ENCODE measurements around the gene SV2C.
"Not testable (repeated sequence)": the region's sequence is repeated elsewhere in the genome, so short reads cannot be mapped to it uniquely, and the experiment has no call there.

SV2C gene

DNA sequence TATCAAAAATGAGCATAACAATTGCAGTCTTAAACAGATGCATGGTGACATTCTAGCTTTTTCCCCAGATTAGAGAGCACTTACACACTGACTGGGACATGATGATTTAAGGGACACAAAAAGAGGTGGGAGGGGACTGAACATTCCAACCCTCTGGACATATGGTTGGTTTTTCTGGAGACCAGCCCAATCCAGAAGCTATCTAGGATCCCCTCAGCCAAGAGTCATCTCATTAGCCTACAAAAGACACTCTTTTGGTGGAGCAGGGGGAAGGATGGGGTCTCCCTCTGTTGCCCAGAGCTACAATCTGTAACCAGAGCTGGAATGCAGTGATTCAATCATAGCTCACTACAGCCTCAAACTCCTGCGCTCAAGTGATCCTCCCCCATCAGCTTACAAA is 222.6 kb downstream of the SV2C start:
- no peak for DNase-seq

DNA sequence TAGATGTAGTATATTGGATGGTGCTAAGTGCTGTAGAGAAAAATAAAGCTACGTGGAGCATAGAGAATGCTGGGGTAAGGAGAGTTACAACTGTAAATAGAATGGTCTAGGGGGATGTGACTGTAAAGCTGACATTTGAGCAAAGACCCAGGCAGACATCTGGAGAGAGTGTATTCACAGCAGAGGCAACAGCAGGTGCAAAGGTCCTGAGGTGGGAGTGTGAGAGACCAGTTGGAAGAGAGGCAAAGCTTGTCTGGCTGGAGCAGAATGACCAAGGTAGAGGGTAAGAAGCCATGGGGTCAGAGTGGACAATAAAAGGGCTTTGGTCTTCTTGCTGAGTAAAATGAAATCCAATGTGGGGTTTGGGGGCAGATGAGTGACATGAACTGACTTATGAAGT is 227.0 kb downstream of the SV2C start:
- DNase-seq: no peak

DNA sequence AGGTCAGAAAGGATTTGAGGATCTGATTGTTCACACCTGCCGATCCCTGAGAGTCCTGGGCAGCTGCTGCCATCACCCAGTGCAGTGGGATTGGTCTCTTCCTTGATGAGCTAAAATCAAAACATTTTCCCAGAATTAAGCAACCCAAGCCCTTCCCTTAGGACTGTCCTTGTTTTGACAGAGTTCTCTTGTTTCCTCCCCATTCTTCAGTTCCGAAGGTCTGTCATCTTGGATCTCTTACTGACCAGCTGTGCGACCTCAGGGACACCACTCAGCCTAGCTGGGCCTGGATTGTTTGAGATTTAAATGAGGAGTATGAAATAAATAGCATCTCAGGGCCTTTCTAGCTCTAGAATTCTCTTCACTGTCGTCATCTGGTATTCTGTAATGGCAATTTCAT is 229.6 kb downstream of the SV2C start:
- DNase-seq: no peak

DNA sequence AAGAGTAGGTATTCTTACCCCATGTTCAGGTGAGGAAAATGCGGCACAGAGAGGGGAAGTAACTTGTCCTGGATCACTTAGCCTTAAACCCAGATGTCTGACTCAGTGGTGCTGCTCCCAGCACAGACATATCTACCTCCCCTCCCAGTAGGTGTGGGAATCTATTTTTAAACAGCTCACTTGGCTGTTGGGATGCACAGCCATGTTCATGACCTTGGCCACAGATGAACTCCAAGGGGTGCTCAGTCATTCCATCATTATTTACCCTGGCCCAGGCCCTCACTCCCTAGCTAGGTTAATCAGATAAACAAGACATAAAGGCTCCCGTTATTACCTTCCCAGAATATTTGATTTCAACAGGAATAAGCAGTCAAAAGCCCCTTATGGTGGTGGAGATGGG is 231.5 kb downstream of the SV2C start:
- no peak for DNase-seq

DNA sequence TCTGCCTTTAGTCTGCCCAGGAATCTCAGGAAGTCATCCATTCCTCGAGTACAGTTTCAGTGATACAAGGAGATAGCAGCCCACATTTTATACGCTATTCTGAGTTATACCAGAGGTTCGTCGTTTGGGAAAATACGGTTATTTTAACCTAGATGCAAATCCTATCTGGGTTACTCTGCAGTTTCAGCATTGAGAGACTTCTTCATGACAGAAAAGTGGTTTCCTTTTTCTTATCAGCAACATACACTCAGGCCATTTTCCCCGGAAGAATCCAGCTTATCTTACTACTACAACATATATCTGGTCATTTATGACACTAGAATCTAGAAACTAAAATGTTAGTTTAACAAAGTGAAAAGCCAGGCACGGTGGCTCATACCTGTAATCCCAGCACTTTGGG is 236.5 kb downstream of the SV2C start:
- DNase-seq: no peak

DNA sequence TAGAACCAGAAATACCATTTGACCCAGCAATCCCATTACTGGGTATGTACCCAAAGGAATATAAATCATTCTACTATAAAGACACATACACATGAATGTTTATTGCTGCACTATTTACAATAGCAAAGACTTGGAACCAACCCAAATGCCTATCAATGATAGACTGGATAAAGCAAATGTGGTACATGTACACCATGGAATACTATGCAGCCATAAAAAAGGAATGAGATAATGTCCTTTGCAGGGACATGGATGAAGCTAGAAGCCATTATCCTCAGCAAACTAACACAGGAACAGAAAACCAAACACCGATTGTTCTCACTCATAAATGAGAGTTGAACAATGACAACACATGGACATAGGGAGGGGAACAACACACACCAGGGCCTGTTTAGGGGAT is 240.3 kb downstream of the SV2C start:
- not testable (repeated sequence) for DNase-seq

DNA sequence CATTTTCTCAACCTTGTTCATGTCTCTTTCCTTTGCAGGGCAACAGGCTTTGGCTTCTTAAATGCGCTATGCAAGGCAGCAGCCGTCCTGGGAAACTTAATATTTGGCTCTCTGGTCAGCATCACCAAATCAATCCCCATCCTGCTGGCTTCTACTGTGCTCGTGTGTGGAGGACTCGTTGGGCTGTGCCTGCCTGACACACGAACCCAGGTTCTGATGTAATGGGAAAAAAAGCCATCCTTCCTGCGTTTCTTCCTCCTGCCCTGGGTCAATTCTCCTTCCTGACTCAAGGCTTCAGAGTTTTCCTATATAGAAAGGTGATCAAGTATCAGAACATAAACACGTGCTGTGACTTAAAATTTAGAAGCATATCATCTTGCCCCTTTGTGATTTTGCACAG is 242.1 kb downstream of the SV2C start:
- DNase-seq: no peak

DNA sequence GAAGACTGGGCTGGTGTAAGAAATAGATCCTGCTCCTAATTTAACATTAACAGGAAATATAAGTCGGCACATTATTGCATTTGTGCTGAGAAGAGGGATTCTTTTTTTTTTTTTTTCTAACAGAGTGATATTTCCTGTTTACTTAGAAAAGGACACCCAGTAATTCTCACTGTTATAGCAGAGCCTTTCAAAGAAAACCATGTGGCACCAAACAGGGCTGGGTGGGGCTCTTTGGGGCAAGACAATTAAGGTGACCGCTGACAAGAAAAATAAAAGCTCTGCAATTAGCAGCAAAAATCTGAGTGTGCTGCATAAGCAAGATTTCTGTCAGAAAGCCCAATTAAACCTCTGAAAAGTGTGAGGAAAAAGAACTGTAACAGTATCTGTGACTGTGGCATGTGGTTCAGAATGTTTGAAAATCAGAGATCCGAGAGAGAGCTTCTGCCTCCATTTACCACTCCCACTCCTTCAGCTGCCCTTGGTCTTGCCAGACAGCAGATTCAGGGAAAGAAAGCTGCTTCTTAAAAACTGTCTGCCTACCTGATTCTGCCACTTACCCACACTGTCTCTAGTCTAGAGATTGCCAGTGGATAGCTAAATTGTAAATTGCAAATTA is 242.8 kb downstream of the SV2C start:
- peak; percentile 14 for DNase-seq

DNA sequence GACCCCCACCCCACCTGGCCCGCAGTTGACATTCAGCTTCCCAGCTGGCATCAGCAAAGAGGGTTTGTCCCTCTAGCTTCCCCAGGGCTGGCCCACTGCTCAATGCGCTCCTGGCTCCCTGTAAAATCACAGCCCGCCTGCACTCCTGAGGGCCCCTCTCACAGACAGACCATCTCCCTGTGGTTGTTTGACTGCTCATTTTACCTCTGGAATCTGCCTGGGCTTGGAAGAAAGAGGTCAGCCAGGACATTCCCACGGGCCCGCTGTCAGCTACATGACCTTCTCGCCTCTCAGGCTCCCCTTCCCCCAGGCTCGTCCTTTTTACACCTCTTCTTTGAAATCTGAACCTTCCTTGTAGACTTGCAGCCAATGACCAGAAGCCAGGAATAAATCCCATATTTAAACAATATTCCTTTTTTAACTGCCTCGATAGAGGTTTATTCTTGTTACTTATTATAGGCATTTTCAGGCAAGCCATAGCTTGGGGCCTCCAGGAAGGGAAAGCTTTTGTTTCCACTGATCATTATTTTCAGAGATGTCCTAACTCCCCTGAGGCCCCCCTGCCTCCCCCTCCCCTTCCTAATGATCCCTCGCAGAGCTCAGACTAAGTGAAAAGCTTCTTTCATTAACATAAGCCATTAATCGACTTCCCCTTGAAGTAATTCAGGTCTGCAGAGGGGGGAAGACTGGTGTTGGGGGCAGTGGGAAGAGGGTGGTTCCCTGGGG is 243.6 kb downstream of the SV2C start:
- no peak for DNase-seq

DNA sequence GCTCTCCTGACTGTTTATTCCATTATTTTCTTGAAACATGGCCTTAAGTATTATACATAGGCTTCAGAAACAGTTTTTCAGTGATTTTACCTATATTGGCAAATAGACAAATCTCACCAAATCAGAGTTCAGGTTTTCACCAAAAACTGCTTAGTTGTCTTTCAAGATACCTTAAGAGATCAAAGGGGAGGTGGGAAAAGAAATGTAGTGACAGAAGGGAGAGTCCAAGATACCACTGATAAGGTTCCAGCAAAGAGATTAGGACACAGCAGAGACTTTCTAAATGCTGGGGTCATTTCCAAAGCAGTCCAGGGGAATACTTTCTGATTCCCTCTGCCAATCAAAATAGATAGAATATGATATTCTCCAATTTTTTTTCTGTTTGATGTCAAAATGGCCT is 246.2 kb downstream of the SV2C start:
- DNase-seq: no peak

DNA sequence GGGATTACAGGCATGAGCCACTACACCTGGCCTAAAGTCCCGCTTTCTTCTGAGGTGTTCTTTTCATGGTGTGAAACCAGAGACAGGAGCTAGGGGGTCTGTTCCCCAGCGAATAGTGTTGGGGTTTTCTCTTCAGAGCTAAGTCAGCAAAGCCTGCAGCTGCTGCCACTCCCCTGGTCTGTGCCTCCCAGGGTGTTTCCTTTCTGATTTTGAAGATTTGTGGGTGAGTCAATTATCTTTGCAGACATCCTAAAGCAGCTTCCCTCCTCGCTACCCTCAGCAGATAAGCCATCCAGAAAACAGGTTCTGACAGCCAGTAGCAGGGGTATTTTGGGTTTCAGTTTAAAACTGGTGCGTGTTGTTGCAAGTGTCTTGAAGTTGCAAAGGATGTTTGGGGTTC is 247.9 kb downstream of the SV2C start:
- no peak for DNase-seq

DNA sequence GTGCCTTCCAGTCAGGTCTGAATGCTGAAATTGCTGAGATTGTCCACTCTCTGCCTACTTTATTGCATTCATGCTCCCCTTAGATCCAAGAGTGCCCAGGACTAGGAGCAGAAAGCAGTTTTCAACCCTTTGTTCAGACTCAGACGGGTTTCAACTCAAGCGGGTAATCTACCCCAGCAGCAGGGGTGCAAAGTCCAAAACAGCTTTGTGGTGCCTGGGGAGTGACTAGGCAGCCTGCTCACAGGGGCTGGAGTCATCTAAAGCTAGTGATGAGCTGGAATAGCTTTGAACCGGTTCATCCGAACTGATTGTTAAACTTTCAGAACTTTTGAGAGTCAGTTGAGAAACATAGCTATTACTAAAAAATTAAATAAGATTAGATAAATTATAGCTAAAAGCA is 248.9 kb downstream of the SV2C start:
- DNase-seq: no peak

DNA sequence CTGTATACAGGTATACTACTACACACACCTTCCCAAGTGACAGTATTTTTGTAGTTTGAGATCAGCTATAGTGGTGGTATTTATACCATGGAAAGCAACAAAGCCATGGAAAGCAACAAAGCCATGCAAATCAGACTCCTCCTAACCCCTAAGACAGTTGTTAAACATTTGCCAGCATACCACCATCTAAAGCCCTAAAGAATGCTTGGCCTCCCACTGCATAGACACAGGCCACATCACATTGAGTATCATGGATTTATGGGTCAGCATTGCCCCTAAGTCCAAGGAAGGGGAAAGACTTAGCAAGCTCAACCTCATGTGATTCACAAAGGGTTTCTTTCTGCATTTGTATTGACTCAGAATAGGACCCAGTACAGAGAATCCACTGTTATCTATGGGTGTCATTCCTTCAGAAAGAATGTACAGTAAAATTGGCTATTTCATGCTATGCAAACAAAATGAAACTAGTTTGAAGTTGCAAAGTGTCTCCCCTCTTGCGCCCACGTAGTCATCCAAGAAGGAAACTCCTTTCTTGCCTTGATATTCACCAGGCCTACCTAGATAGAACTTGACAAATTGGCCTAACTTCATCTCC is 249.5 kb downstream of the SV2C start:
- no peak for DNase-seq

DNA sequence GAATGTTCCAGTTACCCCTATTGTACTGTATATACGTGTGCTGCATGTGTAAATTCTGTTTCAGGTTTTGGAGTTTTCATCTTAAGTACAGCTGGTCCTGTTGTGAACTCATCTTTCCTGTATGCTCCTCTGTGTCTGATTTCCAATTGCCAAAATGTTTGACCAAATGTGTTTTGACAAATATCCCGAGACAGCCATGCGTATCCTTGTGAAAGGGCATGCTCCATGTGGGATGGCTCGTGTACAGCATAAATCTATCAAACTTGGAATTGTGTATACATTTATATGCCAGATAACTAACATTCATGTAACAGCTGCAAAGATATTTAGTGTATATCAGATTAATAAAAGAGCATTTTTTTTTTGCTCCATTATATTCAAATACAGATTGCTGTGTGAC is 250.4 kb downstream of the SV2C start:
- no peak for DNase-seq

DNA sequence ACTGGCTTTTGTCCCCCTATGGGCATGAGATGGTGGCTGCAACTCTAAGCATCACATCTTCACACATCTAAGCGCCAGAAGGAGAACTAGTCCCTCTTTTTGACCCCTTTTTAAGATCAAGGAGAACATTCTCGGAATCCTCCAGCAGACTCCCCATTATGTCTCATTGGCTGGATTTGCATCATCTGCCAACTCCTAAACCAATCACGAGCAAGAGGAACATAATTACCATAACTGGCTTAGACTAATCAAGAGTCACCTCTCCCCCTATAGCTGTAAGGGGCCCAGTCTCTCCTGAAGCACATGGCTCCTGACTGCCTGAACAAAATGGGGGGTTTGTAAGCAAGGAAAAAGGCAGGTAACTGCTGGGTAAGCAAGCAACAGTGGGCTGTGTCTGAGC is 251.4 kb downstream of the SV2C start:
- DNase-seq: no peak

DNA sequence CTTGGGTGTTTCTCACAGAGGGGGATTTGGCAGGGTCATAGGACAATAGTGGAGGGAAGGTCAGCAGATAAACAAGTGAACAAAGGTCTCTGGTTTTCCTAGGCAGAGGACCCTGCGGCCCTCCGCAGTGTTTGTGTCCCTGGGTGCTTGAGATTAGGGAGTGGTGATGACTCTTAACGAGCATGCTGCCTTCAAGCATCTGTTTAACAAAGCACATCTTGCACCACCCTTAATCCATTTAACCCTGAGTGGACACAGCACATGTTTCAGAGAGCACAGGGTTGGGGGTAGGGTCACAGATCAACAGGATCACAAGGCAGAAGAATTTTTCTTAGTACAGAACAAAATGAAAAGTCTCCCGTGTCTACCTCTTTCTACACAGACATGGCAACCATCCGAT is 252.3 kb downstream of the SV2C start:
- DNase-seq: not testable (repeated sequence)

DNA sequence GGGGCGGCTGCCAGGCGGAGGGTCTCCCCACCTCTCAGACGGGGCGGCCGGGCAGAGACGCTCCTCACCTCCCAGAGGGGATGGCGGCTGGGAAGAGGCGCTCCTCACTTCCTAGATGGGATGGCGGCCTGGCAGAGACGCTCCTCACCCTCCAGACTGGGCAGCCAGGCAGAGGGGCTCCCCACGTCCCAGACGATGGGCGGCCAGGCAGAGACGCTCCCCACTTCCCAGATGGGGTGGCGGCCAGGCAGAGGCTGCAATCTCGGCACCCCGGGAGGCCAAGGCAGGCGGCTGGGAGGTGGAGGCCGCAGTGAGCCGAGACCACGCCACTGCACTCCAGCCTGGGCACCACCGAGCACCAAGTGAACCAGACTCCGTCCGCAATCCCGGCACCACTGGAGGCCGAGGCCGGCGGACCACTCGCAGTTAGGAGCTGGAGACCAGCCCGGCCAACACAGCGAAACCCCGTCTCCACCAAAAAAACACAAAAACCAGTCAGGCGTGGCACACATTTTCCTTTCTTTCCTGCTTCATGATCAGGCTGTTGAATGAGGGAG is 253.1 kb downstream of the SV2C start:
- DNase-seq: not testable (repeated sequence)

DNA sequence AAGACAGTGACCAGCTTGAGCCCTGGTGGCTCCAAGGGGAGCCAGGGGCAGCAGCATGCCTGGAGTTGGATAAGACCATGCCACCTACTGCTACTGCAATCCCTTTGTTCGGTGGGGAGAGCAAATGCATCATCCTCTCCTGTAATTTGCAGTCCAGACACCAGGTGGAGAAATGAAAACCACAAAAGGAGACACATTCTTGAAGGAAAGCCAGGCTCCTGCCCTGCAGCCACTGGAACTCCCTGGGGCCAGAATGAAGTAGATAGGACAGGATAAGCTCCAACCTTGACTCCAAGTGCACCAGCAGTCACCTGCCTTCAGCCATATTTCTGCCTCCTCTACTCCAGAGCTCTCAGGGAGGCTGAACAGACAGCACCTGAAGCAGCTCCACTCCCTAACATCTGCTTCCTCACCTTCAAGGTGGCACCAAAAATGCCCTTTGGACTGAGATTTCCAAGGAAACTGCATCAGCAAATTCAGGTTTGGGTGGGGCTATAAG is 254.8 kb downstream of the SV2C start:
- peak; percentile 10 for DNase-seq

DNA sequence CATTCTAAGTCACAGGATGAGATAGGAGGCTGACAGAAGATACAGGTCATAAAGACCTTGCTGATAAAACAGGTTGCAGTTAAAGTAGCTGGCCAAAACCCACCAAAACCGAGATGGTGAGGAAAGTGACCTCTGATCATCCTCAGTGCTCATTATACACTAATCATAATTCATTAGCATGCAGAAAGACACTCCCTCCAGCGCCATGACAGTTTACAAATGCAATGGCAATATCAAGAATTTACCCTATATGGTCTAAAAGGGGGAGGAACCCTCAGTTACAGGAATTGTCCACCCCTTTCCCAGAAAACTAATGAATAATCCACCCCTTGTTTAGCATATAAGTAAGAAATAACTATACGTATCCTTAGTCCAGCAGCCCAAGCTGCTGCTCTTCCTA is 256.7 kb downstream of the SV2C start:
- no peak for DNase-seq

DNA sequence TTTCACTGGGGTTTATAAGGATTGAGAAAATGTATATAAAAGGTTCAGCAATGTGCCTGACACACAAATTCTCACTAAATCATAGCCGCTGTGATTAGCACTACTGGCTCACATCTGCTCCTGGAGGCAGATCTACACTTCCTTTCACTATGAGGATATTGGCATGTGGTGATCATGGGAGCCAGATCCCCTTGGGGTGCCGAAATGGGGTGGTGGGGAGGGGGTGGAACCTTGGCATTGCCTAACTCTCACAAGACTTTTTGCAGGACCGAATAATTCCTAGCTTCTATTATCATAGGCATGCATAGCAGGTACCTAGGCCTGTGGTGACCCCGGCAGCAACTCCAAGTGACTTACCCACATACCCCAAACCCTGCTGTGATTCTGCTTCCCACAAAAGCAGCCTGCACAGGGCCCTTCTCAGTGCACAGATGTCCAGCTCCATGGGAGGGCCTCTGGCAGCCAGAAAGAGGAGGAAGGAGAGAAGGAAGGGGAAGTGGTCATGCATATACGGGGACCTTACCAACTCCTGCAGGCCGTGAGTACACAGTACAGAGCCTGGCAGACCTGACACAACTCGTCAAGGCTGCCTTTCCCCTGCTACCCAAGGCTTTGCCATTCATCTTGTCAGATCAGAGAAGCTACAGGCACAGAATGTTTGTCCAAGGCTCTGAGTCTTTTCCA is 258.6 kb downstream of the SV2C start:
- no peak for DNase-seq

DNA sequence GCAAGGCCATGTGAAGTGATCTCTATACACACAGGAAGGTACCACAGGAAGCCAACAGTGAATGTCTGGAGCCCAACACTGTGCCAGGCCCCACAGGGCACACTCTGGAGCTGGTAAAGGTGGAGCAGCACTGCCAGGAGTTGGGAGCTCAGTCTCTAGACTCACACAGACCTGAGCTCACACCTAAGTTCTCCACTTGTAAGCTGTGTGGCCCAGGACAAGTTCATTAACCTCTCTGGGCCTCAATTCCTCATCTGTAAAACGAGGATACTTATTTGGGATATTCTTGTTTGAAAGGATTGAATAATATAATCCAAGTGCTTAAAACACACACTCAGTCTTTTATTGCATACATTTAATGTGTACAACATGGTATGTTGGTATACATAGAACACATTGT is 259.3 kb downstream of the SV2C start:
- no peak for DNase-seq

DNA sequence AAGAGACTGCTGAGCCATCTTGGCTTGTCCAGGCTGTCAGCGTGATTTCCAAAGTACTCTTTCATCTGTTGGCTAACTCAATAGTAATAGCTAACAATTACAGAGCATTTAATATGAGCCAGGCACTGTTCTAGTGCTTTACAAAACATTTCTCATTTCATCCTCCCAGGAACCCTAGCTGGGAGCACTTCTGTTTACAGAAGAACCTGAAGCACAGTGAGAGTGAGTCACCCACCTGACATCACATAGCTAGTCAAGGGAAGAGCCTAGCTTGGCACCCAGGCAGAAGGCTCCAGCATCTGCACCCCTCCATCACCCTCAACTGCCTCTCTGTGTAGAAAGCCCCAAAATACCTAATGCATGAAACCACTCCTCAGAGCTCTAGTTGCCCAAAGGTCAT is 262.4 kb downstream of the SV2C start:
- no peak for DNase-seq

DNA sequence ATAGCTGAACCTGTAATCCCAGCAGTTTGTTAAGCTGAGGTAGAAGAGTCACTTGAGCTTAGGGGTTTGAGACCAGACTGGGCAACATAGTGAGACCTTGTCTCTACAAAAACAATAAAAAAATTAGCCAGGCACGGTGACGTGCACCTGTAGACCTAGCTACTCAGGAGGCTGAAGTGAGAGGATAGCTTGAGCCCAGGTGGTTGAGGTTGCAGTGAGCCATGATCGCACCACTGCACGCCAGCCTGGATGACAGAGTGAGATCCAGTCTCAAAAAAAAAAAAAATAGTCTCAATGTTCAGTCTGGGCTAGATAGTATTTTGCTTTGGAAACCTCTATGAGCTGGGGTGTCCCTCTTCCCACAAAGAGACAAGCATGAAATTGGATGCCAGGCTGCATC is 268.0 kb downstream of the SV2C start:
- DNase-seq: no peak

DNA sequence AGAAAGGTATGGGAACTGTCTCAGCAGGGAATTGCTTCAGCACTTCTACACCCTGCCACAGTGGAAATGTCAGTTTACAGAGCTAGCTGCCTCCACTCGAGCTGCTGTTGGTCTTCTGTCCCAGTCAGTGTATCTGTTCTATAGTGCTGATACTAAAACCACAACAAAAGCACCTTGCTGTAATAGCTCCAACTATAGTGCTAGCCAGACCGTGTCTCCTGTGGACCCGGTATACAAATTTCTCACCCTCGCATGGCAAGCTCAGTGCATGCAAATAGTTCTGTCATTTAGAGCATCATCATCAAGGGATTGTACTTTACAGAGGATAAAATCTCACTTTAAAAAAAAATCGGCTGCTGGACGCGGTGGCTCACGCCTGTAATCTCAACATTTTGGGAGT is 268.4 kb downstream of the SV2C start:
- DNase-seq: no peak
